ENCODE measurements around the gene POC1A.
"Not testable (repeated sequence)": the region's sequence is repeated elsewhere in the genome, so short reads cannot be mapped to it uniquely, and the experiment has no call there.

The POC1A gene

GRCh38 chr3:52036222-52036694, 118.0 kb downstream of the POC1A start:
- peaks cover 22% of the 10 kb centered on the region for H3K4me1 ChIP-seq (ENCODE audit: insufficient read depth, poor library complexity, severe bottlenecking)
- no peaks in the 10 kb centered on the region for H3K27me3 ChIP-seq (ENCODE audit: insufficient read depth, poor library complexity, severe bottlenecking)
- no peak for TF ChIP-seq CTCF (IDR thresholded peaks at IDR 0.05; ENCODE audit: poor library complexity, severe bottlenecking)
- no peak overlapping the region for H3K4me3 ChIP-seq (ENCODE audit: severe bottlenecking)
- H3K27ac ChIP-seq (ENCODE audit: poor library complexity, severe bottlenecking): no peak overlapping the region
- no peaks in the 10 kb centered on the region for H3K9me3 ChIP-seq (ENCODE audit: severe bottlenecking)
- no peaks in the 10 kb centered on the region for H3K36me3 ChIP-seq (ENCODE audit: low read depth)
- no peak for ATAC-seq (ENCODE audit: low read depth)
- DNase-seq (ENCODE audit: low spot score): no peak

GRCh38 chr3:52034651-52035050, 119.6 kb downstream of the POC1A start:
- Histone ChIP-seq H3K36me3 (ENCODE audit: low read depth) (no peaks in the 10 kb centered on the region), H3K4me3 (ENCODE audit: severe bottlenecking) (no peak overlapping the region), H3K27me3 (ENCODE audit: insufficient read depth, poor library complexity, severe bottlenecking) (no peaks in the 10 kb centered on the region), H3K27ac (ENCODE audit: poor library complexity, severe bottlenecking) (no peak overlapping the region), H3K4me1 (ENCODE audit: insufficient read depth, poor library complexity, severe bottlenecking) (peaks cover 21% of the 10 kb centered on the region), H3K9me3 (ENCODE audit: severe bottlenecking) (no peaks in the 10 kb centered on the region)
- DNase-seq (ENCODE audit: low spot score) (no peak), ATAC-seq (ENCODE audit: low read depth) (no peak)
- TF ChIP-seq CTCF (IDR thresholded peaks at IDR 0.05; ENCODE audit: poor library complexity, severe bottlenecking): no peak

- DNase-seq (ENCODE audit: low spot score) (no peak), ATAC-seq (ENCODE audit: low read depth) (no peak)
- H3K36me3 ChIP-seq (ENCODE audit: low read depth): no peaks in the 10 kb centered on the region
- H3K9me3 ChIP-seq (ENCODE audit: severe bottlenecking): no peaks in the 10 kb centered on the region
- no peak overlapping the region for H3K27ac ChIP-seq (ENCODE audit: poor library complexity, severe bottlenecking)
- TF ChIP-seq CTCF (IDR thresholded peaks at IDR 0.05; ENCODE audit: poor library complexity, severe bottlenecking): no peak
- H3K27me3 ChIP-seq (ENCODE audit: insufficient read depth, poor library complexity, severe bottlenecking): no peaks in the 10 kb centered on the region
- peaks cover 19% of the 10 kb centered on the region for H3K4me1 ChIP-seq (ENCODE audit: insufficient read depth, poor library complexity, severe bottlenecking)
- H3K4me3 ChIP-seq (ENCODE audit: severe bottlenecking): no peak overlapping the region
Observed at GRCh38 chr3:52034212-52034611, 120.0 kb downstream of the POC1A start.

- H3K27ac ChIP-seq (ENCODE audit: poor library complexity, severe bottlenecking); H3K27me3 ChIP-seq (ENCODE audit: insufficient read depth, poor library complexity, severe bottlenecking); H3K9me3 ChIP-seq (ENCODE audit: severe bottlenecking); ATAC-seq (ENCODE audit: low read depth); H3K4me3 ChIP-seq (ENCODE audit: severe bottlenecking); DNase-seq (ENCODE audit: low spot score); H3K36me3 ChIP-seq (ENCODE audit: low read depth): not testable (repeated sequence)
- peaks cover 16% of the 10 kb centered on the region for H3K4me1 ChIP-seq (ENCODE audit: insufficient read depth, poor library complexity, severe bottlenecking)
Observed at GRCh38 chr3:52033748-52034147, 120.5 kb downstream of the POC1A start.

- no peak for ATAC-seq (ENCODE audit: low read depth)
- Histone ChIP-seq H3K4me1 (ENCODE audit: insufficient read depth, poor library complexity, severe bottlenecking) (peaks cover 7% of the 10 kb centered on the region), H3K27ac (ENCODE audit: poor library complexity, severe bottlenecking) (no peak overlapping the region), H3K9me3 (ENCODE audit: severe bottlenecking) (no peaks in the 10 kb centered on the region), H3K27me3 (ENCODE audit: insufficient read depth, poor library complexity, severe bottlenecking) (no peaks in the 10 kb centered on the region), H3K36me3 (ENCODE audit: low read depth) (no peaks in the 10 kb centered on the region), H3K4me3 (ENCODE audit: severe bottlenecking) (no peak overlapping the region)
- no peak for DNase-seq (ENCODE audit: low spot score)
- no peak for TF ChIP-seq CTCF (IDR thresholded peaks at IDR 0.05; ENCODE audit: poor library complexity, severe bottlenecking)
Observed at GRCh38 chr3:52032702-52033408, 121.4 kb downstream of the POC1A start.
